HFF-Myc (cell line): ENCODE measurements around the gene SLC1A5.
A peak's percentile ranks its signal among the peaks of the same experiment; 100 is the strongest.

Source experiments
- DNase-seq: peaks from one replicate; pipeline ENCODE4 v3.0.0-alpha.2; 2011; ENCODE audit warnings: low read depth; ENCODE audit errors: extremely low read depth
- H3K4me3 ChIP-seq: replicated peaks from 2 replicates; pipeline ENCODE4 v1.5.1; 2011; ENCODE audit warnings: low read depth, mild to moderate bottlenecking, control low read depth, low read length
- CTCF ChIP-seq: IDR thresholded peaks from 2 replicates; pipeline ENCODE4 v1.5.1; 2012; ENCODE audit warnings: mild to moderate bottlenecking, low read depth, low read length, control low read depth; ENCODE audit errors: missing control alignments

The SLC1A5 gene

GRCh38 chr19:46798713-46799112 is 10.3 kb upstream of the SLC1A5 start:
- no peak for DNase-seq
- TF ChIP-seq CTCF = no peak
- no peak overlapping the region for H3K4me3 ChIP-seq

- TF ChIP-seq CTCF = no peak
- H3K4me3 ChIP-seq = no peak overlapping the region
- DNase-seq = no peak
Observed at GRCh38 chr19:46797881-46798280, 9.5 kb upstream of the SLC1A5 start.

- H3K4me3 ChIP-seq = no peak overlapping the region
- no peak for DNase-seq
- no peak for TF ChIP-seq CTCF
Observed at GRCh38 chr19:46791944-46792343, 3.5 kb upstream of the SLC1A5 start.

GRCh38 chr19:46789371-46789770 is 977 bp upstream of the SLC1A5 start:
- TF ChIP-seq CTCF = no peak
- H3K4me3 ChIP-seq = no peak overlapping the region
- DNase-seq = no peak

GRCh38 chr19:46788968-46789338 is 559 bp upstream of the SLC1A5 start:
- DNase-seq = no peak
- TF ChIP-seq CTCF = no peak
- H3K4me3 ChIP-seq = no peak overlapping the region

- peak overlapping the region; percentile 95 for H3K4me3 ChIP-seq
- no peak for DNase-seq
- TF ChIP-seq CTCF = no peak
Observed at GRCh38 chr19:46787331-46788261, 798 bp downstream of the SLC1A5 start.

- DNase-seq = no peak
- H3K4me3 ChIP-seq = peak overlapping the region; percentile 95
- no peak for TF ChIP-seq CTCF
Observed at GRCh38 chr19:46787040-46787330, 1.4 kb downstream of the SLC1A5 start.
